Omental fat pad (tissue), 4 donors: Measurements from ENCODE around the gene MFSD1. TPM values are rescaled to one million over a fixed set of nuclear protein-coding genes. Genes with fewer than 3 reads are reported as not detected.
A peak's percentile ranks its signal among the peaks of the same experiment; 100 is the strongest.
"Not testable (repeated sequence)": the region's sequence is repeated elsewhere in the genome, so short reads cannot be mapped to it uniquely, and the experiment has no call there.

Source experiments
- ATAC-seq: fragments of 150-250 bp; one replicate; pipeline ENCODE4 v1.9.1; 2016; ENCODE audit warnings: mild to moderate bottlenecking, moderate library complexity; ENCODE audit not compliant: low FRiP score
- DNase-seq: peaks from one replicate; pipeline ENCODE4 v3.0.0-alpha.2; 2019; ENCODE audit warnings: low spot score
- CTCF ChIP-seq, 3 donors: fragments of 450-650 bp; IDR thresholded peaks; one replicate each; pipeline ENCODE4 v1.5.1; 2016 to 2017; ENCODE audit warnings: antibody characterized with exemption in 3 of 3, mild to moderate bottlenecking in 3 of 3, moderate library complexity in 2 of 3
- total RNA-seq, 4 donors: library from RNA; depleted of rRNA; stranded (reverse); fragments of >200 nt; gene quantifications; one replicate each; pipeline ENCODE4 v1.1.0, GENCODE V29; 2016

Gene MFSD1
- total RNA-seq, 4 donors from 2014 or later, result 113 to 173 (median 129) TPM

- no peak for ATAC-seq
These were observed 19.4 kb upstream of the MFSD1 start for GRCh38 chr3:158782283-158782989.

GRCh38 chr3:158783051-158783450 is 18.8 kb upstream of the MFSD1 start:
- TF ChIP-seq CTCF (IDR thresholded peaks at IDR 0.05), result no peak
- ATAC-seq (no peak), DNase-seq (no peak)

More at GRCh38 chr3:158782283-158782989, 19.4 kb upstream of the MFSD1 start:
- no peak for DNase-seq
- TF ChIP-seq CTCF (IDR thresholded peaks at IDR 0.05), result no peak

GRCh38 chr3:158785972-158786371 is 15.9 kb upstream of the MFSD1 start:
- no peak for TF ChIP-seq CTCF (IDR thresholded peaks at IDR 0.05)
- no peak for DNase-seq
- ATAC-seq, result no peak

- no peak for ATAC-seq
- no peak for TF ChIP-seq CTCF (IDR thresholded peaks at IDR 0.05)
These were observed 13.4 kb upstream of the MFSD1 start for GRCh38 chr3:158788446-158788845.

GRCh38 chr3:158789592-158789991 is 12.3 kb upstream of the MFSD1 start:
- no peak for TF ChIP-seq CTCF (IDR thresholded peaks at IDR 0.05)
- no peak for ATAC-seq
- DNase-seq, result no peak

More at GRCh38 chr3:158788446-158788845, 13.4 kb upstream of the MFSD1 start:
- no peak for DNase-seq

- ATAC-seq (peak; percentile 30), DNase-seq (no peak)
- no peak for TF ChIP-seq CTCF (IDR thresholded peaks at IDR 0.05)
These were observed 10.8 kb upstream of the MFSD1 start for GRCh38 chr3:158790901-158791589.

- ATAC-seq, DNase-seq: not testable (repeated sequence)
These were observed 10.3 kb upstream of the MFSD1 start for GRCh38 chr3:158791590-158791920.
